ENCODE results near the gene DHX34.

- TF ChIP-seq POLR2A (IDR thresholded peaks at IDR 0.05) (no peak), CTCF (IDR thresholded peaks at IDR 0.05) (no peak)
Observed at GRCh38 chr19:47408156-47408938, 59.2 kb downstream of the DHX34 start.

Data from esophagus squamous epithelium (tissue), 4 donors.